ENCODE data around the gene MBOAT2. TPM values are rescaled to one million over a fixed set of nuclear protein-coding genes. Genes with fewer than 3 reads are reported as not detected.
"Not testable (repeated sequence)": the region's sequence is repeated elsewhere in the genome, so short reads cannot be mapped to it uniquely, and the experiment has no call there.

Gene MBOAT2
- total and polyA plus RNA-seq, 4 donors, result 0.57 to 65.5 (median 3.2) TPM

- not testable (repeated sequence) for H3K9me3 ChIP-seq (ENCODE audit: control insufficient read depth in 4 of 4, low read length in 3 of 4); H3K27ac ChIP-seq (ENCODE audit: low read depth in 1 of 2, low read length in 2 of 2); H3K4me3 ChIP-seq (ENCODE audit: low read depth in 1 of 3, low read length in 3 of 3); H3K27me3 ChIP-seq (ENCODE audit: control insufficient read depth in 4 of 4, insufficient read depth in 4 of 4, low read length in 3 of 4); H3K36me3 ChIP-seq (ENCODE audit: control insufficient read depth in 4 of 4, insufficient read depth in 3 of 4, low read depth in 1 of 4, low read length in 3 of 4); H3K9ac ChIP-seq (ENCODE audit: low read depth in 1 of 2, low read length in 2 of 2); DNase-seq (ENCODE audit: low spot score); H3K4me1 ChIP-seq (ENCODE audit: control insufficient read depth in 4 of 4, insufficient read depth in 4 of 4, low read length in 3 of 4)
- 95% methylated on average over 5 of the region's 5 CpGs for WGBS
Measured at GRCh38 chr2:8930185-8930584, 73.3 kb downstream of the MBOAT2 start.

GRCh38 chr2:8929128-8929527 lies 74.4 kb downstream of the MBOAT2 start:
- no peak for TF ChIP-seq HNF4A (conservative IDR thresholded peaks at IDR 0.05)
- no peak for TF ChIP-seq RAD21 (IDR thresholded peaks at IDR 0.05)
- TF ChIP-seq RXRA (IDR thresholded peaks at IDR 0.05), result no peak
- TF ChIP-seq ZBTB33 (IDR thresholded peaks at IDR 0.05), result no peak
- no peak for TF ChIP-seq CTCF (IDR thresholded peaks at IDR 0.05; ENCODE audit: low read depth, low read length, missing input control)
- TF ChIP-seq EGR1 (IDR thresholded peaks at IDR 0.05; ENCODE audit: low read depth in 2 of 2), result no peak
- TF ChIP-seq FOXA2 (IDR thresholded peaks at IDR 0.05), result no peak
- TF ChIP-seq MAX (IDR thresholded peaks at IDR 0.05), result no peak
- no peak for TF ChIP-seq TAF1 (conservative IDR thresholded peaks at IDR 0.05)

GRCh38 chr2:8927510-8928455 lies 75.7 kb downstream of the MBOAT2 start:
- WGBS, result 88% methylated on average over 17 of the region's 17 CpGs
- H3K27ac ChIP-seq (ENCODE audit: low read depth in 1 of 2, low read length in 2 of 2), result no peak overlapping the region

More at GRCh38 chr2:8929128-8929527, 74.4 kb downstream of the MBOAT2 start:
- H3K27me3 ChIP-seq (ENCODE audit: control insufficient read depth in 4 of 4, insufficient read depth in 4 of 4, low read length in 3 of 4), result peaks cover 0 to 1% (median 0%) of the 10 kb centered on the region in 4 donors
- H3K9ac ChIP-seq (ENCODE audit: low read depth in 1 of 2, low read length in 2 of 2), result no peak overlapping the region
- H3K27ac ChIP-seq (ENCODE audit: low read depth in 1 of 2, low read length in 2 of 2), result no peak overlapping the region
- no peaks in the 10 kb centered on the region for H3K36me3 ChIP-seq (ENCODE audit: control insufficient read depth in 4 of 4, insufficient read depth in 3 of 4, low read depth in 1 of 4, low read length in 3 of 4)
- no peak for DNase-seq (ENCODE audit: low spot score)
- 99% methylated on average over 3 of the region's 3 CpGs for WGBS
- no peaks in the 10 kb centered on the region for H3K9me3 ChIP-seq (ENCODE audit: control insufficient read depth in 4 of 4, low read length in 3 of 4)
- no peaks in the 10 kb centered on the region for H3K4me1 ChIP-seq (ENCODE audit: control insufficient read depth in 4 of 4, insufficient read depth in 4 of 4, low read length in 3 of 4)
- no peak overlapping the region for H3K4me3 ChIP-seq (ENCODE audit: low read depth in 1 of 3, low read length in 3 of 3)

More at GRCh38 chr2:8927510-8928455, 75.7 kb downstream of the MBOAT2 start:
- H3K4me1 ChIP-seq (ENCODE audit: control insufficient read depth in 4 of 4, insufficient read depth in 4 of 4, low read length in 3 of 4), result no peaks in the 10 kb centered on the region
- no peaks in the 10 kb centered on the region for H3K9me3 ChIP-seq (ENCODE audit: control insufficient read depth in 4 of 4, low read length in 3 of 4)
- H3K9ac ChIP-seq (ENCODE audit: low read depth in 1 of 2, low read length in 2 of 2), result no peak overlapping the region
- TF ChIP-seq MAX (IDR thresholded peaks at IDR 0.05), result no peak
- no peak for TF ChIP-seq ATF3 (IDR thresholded peaks at IDR 0.05)
- no peak for TF ChIP-seq CTCF (IDR thresholded peaks at IDR 0.05; ENCODE audit: low read depth, low read length, missing input control)
- TF ChIP-seq RXRA (IDR thresholded peaks at IDR 0.05), result no peak
- no peak overlapping the region for H3K4me3 ChIP-seq (ENCODE audit: low read depth in 1 of 3, low read length in 3 of 3)
- no peaks in the 10 kb centered on the region for H3K36me3 ChIP-seq (ENCODE audit: control insufficient read depth in 4 of 4, insufficient read depth in 3 of 4, low read depth in 1 of 4, low read length in 3 of 4)
- peaks cover 0 to 3% (median 0%) of the 10 kb centered on the region in 4 donors for H3K27me3 ChIP-seq (ENCODE audit: control insufficient read depth in 4 of 4, insufficient read depth in 4 of 4, low read length in 3 of 4)
- DNase-seq (ENCODE audit: low spot score), result peak; percentile 47
